Effector memory CD4-positive, alpha-beta T cell (primary cell): Measurements from ENCODE around the gene LASP1NB.
A peak's percentile ranks its signal among the peaks of the same experiment; 100 is the strongest.
"Not testable (repeated sequence)": the region's sequence is repeated elsewhere in the genome, so short reads cannot be mapped to it uniquely, and the experiment has no call there.

ENCODE experiments used
- DNase-seq, 3 donors: peaks; one replicate each; pipeline ENCODE4 v3.0.0-alpha.2; 2020
- H3K27ac ChIP-seq: 2 replicates; pipeline ENCODE4 v1.7.0; 2013; ENCODE audit warnings: mild to moderate bottlenecking, low read length, moderate library complexity; ENCODE audit not compliant: insufficient read depth, poor library complexity, severe bottlenecking
- H3K27me3 ChIP-seq: replicated peaks from 2 replicates; pipeline ENCODE4 v1.7.0; 2013; ENCODE audit warnings: mild to moderate bottlenecking, low read length; ENCODE audit not compliant: insufficient read depth, control insufficient read depth, poor library complexity, severe bottlenecking
- H3K36me3 ChIP-seq: 2 replicates; pipeline ENCODE4 v1.7.0; 2013; ENCODE audit warnings: mild to moderate bottlenecking, low read length, moderate library complexity; ENCODE audit not compliant: control insufficient read depth, insufficient read depth
- H3K4me1 ChIP-seq: 2 replicates; pipeline ENCODE4 v1.7.0; 2013; ENCODE audit warnings: low read length, mild to moderate bottlenecking; ENCODE audit not compliant: control insufficient read depth, insufficient read depth, poor library complexity, severe bottlenecking
- H3K4me3 ChIP-seq: 2 replicates; pipeline ENCODE4 v1.7.0; 2013; ENCODE audit warnings: low read length, low read depth, mild to moderate bottlenecking; ENCODE audit not compliant: insufficient read depth, poor library complexity, severe bottlenecking
- H3K9me3 ChIP-seq: 2 replicates; pipeline ENCODE4 v1.7.0; 2013; ENCODE audit warnings: mild to moderate bottlenecking, low read length, moderate library complexity; ENCODE audit not compliant: control insufficient read depth

Gene LASP1NB

GRCh38 chr17:38906460-38907228, 18.8 kb upstream of the LASP1NB start:
- Histone ChIP-seq H3K27ac (no peak overlapping the region), H3K27me3 (no peaks in the 10 kb centered on the region), H3K4me3 (no peak overlapping the region)

DNA sequence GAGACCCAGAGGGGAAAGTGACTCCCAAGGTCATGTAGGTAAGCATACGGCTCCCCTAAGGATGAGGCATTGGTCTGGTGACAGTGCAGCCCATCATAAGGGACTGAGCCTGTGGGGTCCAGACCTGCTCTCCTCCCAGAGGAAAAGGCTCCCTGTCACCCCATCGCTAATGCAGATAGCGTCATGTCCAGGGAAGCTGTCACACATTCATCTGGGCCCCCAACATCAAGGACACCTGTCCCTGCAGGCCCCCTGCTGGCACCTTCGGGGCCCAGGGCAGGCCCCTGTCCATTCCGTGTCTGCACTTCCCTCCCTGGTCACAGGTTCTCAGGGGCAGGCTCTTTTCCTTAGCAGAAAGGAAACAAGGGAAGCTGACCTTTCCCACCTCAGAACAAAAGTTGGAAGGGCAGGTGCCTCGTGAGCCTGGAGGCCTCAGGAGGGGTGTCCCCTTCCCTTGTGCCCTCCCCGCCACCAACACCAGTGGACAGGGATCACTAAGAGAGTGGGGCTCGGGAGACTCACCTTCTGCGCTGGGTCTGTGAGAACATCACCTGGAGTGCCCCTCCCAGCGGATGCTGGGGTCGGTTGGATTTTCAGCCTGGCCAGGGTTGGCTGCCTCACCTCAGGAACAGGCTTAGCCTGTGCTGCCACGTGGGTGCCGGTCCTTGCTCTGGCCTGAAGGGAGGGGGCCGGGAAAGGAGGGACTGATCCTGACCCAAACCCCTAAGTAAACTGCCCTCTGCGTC, 17.3 kb upstream of the LASP1NB start:
- H3K27ac ChIP-seq, result peak overlapping the region; percentile 31

More at GRCh38 chr17:38906460-38907228, 18.8 kb upstream of the LASP1NB start:
- Histone ChIP-seq H3K4me1 (peaks cover 4% of the 10 kb centered on the region), H3K9me3 (no peaks in the 10 kb centered on the region), H3K36me3 (peaks cover 60% of the 10 kb centered on the region)
- DNase-seq, result no peak

DNA sequence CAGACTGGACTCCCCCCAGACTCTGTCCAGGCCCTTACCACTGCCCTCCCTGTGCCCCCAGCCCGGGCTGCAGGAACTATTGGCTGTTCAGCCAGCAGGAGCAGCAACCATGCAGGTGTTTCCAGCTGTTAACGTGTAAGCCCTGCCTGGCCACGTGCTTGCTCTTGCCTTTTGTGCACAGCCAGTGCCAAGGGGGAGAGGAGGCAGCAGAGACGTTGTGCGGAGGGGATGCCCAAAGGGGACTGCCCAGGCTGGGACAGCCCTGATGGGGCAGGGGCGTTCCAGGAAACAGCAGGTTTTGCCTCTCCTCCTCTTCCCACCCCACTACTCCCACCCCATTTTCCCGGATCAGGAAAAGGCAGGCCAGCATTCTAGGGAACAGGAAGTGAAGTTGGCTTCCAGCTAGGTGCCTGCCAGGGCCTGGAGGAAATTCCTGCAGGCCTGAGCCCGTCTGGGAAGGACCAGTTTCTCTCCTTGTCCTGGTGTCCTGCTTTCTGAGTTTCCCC, 16.7 kb upstream of the LASP1NB start:
- DNase-seq, result no peak
- peak overlapping the region; percentile 31 for H3K27ac ChIP-seq
- H3K27me3 ChIP-seq, result no peaks in the 10 kb centered on the region
- no peak overlapping the region for H3K4me3 ChIP-seq
- no peaks in the 10 kb centered on the region for H3K9me3 ChIP-seq
- peaks cover 58% of the 10 kb centered on the region for H3K36me3 ChIP-seq
- H3K4me1 ChIP-seq, result no peaks in the 10 kb centered on the region

More for the DNA sequence above, 17.3 kb upstream of the LASP1NB start:
- Histone ChIP-seq H3K36me3 (peaks cover 60% of the 10 kb centered on the region), H3K27me3 (no peaks in the 10 kb centered on the region), H3K9me3 (no peaks in the 10 kb centered on the region), H3K4me1 (no peaks in the 10 kb centered on the region), H3K4me3 (no peak overlapping the region)
- DNase-seq, result no peak

- peaks cover 64% of the 10 kb centered on the region for H3K36me3 ChIP-seq
- no peak overlapping the region for H3K4me3 ChIP-seq
- no peak overlapping the region for H3K27ac ChIP-seq
- no peaks in the 10 kb centered on the region for H3K4me1 ChIP-seq
- DNase-seq, result no peak
- no peaks in the 10 kb centered on the region for H3K9me3 ChIP-seq
- no peaks in the 10 kb centered on the region for H3K27me3 ChIP-seq
Measured at GRCh38 chr17:38910325-38910724, 15.1 kb upstream of the LASP1NB start.

GRCh38 chr17:38911081-38911730, 14.2 kb upstream of the LASP1NB start:
- Histone ChIP-seq H3K27me3 (no peaks in the 10 kb centered on the region), H3K9me3 (no peaks in the 10 kb centered on the region), H3K4me1 (no peaks in the 10 kb centered on the region), H3K27ac (peak overlapping the region; percentile 10), H3K36me3 (peaks cover 67% of the 10 kb centered on the region), H3K4me3 (no peak overlapping the region)
- DNase-seq, result no peak

GRCh38 chr17:38911731-38912081, 13.7 kb upstream of the LASP1NB start:
- H3K4me1 ChIP-seq, H3K9me3 ChIP-seq, H3K27me3 ChIP-seq, H3K4me3 ChIP-seq, DNase-seq: not testable (repeated sequence)
- Histone ChIP-seq H3K27ac (peak overlapping the region; percentile 10), H3K36me3 (peaks cover 69% of the 10 kb centered on the region)

DNA sequence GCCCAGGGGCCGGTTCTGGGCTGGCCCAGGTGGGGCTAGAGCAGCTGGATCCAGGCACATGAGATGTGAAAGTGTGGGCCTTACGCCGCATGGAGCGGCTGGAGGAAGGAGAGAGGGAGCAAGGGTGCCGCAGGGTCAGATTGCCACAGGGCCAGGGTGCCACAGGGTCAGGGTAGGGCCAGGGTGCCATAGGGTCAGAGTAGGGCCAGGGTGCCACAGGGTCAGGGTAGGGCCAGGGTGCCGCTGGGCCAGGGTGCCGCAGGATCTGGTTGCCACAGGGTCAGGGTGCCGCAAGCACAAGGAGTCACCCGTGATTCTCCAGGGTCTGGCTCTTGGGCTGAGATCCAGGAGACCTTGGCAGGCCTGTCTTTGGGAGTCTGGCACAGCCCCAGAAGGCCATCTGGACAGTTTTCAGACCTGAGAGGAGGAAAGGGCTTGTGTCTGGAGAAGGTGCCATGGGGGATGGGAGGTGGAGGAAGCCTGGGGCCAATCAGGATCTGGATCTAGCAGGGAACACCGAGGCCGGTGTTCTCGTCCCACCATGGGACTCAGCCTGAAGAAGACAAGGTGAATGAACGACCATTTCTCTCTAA, 13.1 kb upstream of the LASP1NB start:
- Histone ChIP-seq H3K4me1 (no peaks in the 10 kb centered on the region), H3K27me3 (no peaks in the 10 kb centered on the region), H3K36me3 (peaks cover 75% of the 10 kb centered on the region), H3K4me3 (no peak overlapping the region), H3K27ac (peak overlapping the region; percentile 24), H3K9me3 (no peaks in the 10 kb centered on the region)
- DNase-seq, result no peak

GRCh38 chr17:38914741-38915638, 10.4 kb upstream of the LASP1NB start:
- no peak overlapping the region for H3K4me3 ChIP-seq
- no peak overlapping the region for H3K27ac ChIP-seq
- DNase-seq, result no peak
- H3K9me3 ChIP-seq, result no peaks in the 10 kb centered on the region
- no peaks in the 10 kb centered on the region for H3K4me1 ChIP-seq
- H3K36me3 ChIP-seq, result peaks cover 79% of the 10 kb centered on the region
- no peaks in the 10 kb centered on the region for H3K27me3 ChIP-seq

DNA sequence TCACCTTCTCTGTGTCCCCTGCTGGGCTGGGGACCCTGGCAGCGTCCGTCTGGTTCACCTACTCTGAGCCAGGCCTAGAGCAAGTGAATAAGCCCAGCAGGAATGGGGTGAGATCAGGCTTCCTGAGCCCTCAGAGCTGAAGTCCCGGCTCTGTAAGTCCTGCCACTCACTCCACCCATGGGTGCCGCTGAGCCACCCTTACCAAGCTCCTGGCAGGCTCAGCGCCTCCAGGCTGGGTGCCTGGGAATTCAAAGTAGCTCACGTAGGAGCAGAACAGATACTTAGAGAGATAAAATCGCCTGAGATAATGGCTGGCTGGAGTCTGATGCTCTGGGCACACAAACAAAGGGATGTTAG, 9.8 kb upstream of the LASP1NB start:
- H3K27me3 ChIP-seq, result no peaks in the 10 kb centered on the region

More for the DNA sequence above, 9.8 kb upstream of the LASP1NB start:
- H3K4me1 ChIP-seq, result no peaks in the 10 kb centered on the region
- no peak for DNase-seq
- peaks cover 82% of the 10 kb centered on the region for H3K36me3 ChIP-seq
- no peak overlapping the region for H3K4me3 ChIP-seq
- no peak overlapping the region for H3K27ac ChIP-seq
- H3K9me3 ChIP-seq, result no peaks in the 10 kb centered on the region
